ENCODE data around the gene SRGAP2C.
"Not testable (repeated sequence)": the region's sequence is repeated elsewhere in the genome, so short reads cannot be mapped to it uniquely, and the experiment has no call there.

DNA sequence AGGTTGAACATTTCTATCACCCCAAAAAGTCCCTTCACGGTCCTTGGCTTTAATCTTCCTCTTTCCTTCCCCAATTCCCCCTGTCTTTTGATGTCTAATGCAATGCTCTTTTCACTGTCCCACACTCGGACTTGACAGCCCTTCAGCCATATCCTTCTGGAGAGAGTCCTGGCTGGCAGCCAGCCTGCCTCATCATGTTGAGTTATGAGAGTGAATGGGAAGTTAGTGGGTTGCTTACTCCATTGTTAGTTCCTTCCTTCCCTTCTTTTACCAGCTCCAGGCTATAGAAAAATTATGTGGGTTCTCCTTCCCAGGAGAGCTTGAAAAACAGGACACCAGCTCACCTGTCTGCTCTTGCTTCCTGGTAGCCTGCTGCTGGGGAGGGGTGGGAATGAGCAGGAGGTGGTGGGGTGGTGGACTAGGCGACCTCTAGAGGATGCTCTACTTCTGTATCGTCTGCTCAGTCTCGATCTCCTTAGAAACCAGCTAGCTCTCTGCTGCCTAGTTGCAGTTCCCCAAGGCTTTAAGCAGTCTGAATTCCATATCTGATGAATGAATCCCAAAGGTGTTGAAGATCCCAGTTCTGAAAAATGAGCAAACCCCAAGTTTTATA lies 29.9 kb downstream of the SRGAP2C start:
- TF ChIP-seq, protein P1, sequence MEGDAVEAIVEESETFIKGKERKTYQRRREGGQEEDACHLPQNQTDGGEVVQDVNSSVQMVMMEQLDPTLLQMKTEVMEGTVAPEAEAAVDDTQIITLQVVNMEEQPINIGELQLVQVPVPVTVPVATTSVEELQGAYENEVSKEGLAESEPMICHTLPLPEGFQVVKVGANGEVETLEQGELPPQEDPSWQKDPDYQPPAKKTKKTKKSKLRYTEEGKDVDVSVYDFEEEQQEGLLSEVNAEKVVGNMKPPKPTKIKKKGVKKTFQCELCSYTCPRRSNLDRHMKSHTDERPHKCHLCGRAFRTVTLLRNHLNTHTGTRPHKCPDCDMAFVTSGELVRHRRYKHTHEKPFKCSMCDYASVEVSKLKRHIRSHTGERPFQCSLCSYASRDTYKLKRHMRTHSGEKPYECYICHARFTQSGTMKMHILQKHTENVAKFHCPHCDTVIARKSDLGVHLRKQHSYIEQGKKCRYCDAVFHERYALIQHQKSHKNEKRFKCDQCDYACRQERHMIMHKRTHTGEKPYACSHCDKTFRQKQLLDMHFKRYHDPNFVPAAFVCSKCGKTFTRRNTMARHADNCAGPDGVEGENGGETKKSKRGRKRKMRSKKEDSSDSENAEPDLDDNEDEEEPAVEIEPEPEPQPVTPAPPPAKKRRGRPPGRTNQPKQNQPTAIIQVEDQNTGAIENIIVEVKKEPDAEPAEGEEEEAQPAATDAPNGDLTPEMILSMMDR (IDR thresholded peaks at IDR 0.05) = not testable (repeated sequence)
- TF ChIP-seq POLR2A (IDR thresholded peaks at IDR 0.05) = not testable (repeated sequence)
